Endothelial cell of umbilical vein (primary cell): ENCODE results near the gene SMAD3. TPM values are rescaled to one million over a fixed set of nuclear protein-coding genes. Genes with fewer than 3 reads are reported as not detected.

ENCODE experiments used
- BruUV-seq: library from RNA; stranded (reverse); fragments of 400-500 nt; replicated peaks from 2 replicates; lab custom pipeline; 2021; lab: Mats Ljungman, UMichigan
- CTCF ChIA-PET: fragments of 300-600, 350-600 bp; sonication (Branson Sonifier 250); formaldehyde crosslinking; loops from one replicate; lab custom pipeline; 2021; ENCODE audit warnings: antibody characterized with exemption, inconsistent platforms; lab: Charles Lee
- POLR2A ChIA-PET: fragments of 300-600, 350-600 bp; sonication (Branson Sonifier 250); formaldehyde crosslinking; loops from one replicate; lab custom pipeline; 2021; ENCODE audit warnings: antibody characterized with exemption, inconsistent platforms; lab: Charles Lee
- DNase-seq: peaks from one replicate; pipeline ENCODE4 v3.0.0-alpha.2; 2011; ENCODE audit warnings: low read depth, low spot score
- FAIRE-seq: peaks from 2 replicates; lab custom pipeline; 2011; peaks lifted over from hg19 to GRCh38; lab: Jason Lieb, UNC
- H2AFZ ChIP-seq: 2 replicates; pipeline ENCODE4 v1.6.0; 2012; ENCODE audit warnings: low read depth, low read length, control low read depth, inconsistent platforms
- H3K27ac ChIP-seq: 2 replicates; pipeline ENCODE4 v1.5.1; 2011; ENCODE audit warnings: low read depth, mild to moderate bottlenecking, control low read depth, low read length, moderate library complexity; ENCODE audit not compliant: insufficient read depth
- H3K27me3 ChIP-seq, 2 experiments: 2 replicates each; pipeline versions ENCODE4 v1.6.0 to v1.6.1; 2011; ENCODE audit warnings: low read length in 2 of 2, mixed read lengths in 1 of 2; ENCODE audit not compliant: control insufficient read depth in 2 of 2, insufficient read depth in 2 of 2
- H3K36me3 ChIP-seq, 2 experiments: 2 replicates in 1 of 2; 3 replicates in 1 of 2; pipeline ENCODE4 v1.5.1; 2011; ENCODE audit warnings: low read length in 2 of 2, mild to moderate bottlenecking in 1 of 2, moderate library complexity in 1 of 2; ENCODE audit not compliant: control insufficient read depth in 2 of 2, insufficient read depth in 2 of 2; ENCODE audit errors: extremely low read depth in 1 of 2
- H3K4me1 ChIP-seq: 3 replicates; pipeline ENCODE4 v1.5.1; 2011; ENCODE audit warnings: mild to moderate bottlenecking, low read length; ENCODE audit not compliant: control insufficient read depth, insufficient read depth; ENCODE audit errors: extremely low read depth
- H3K4me2 ChIP-seq: 2 replicates; pipeline ENCODE4 v1.6.1; 2011; ENCODE audit warnings: low read length, control low read depth, mixed read lengths; ENCODE audit not compliant: insufficient read depth
- H3K4me3 ChIP-seq, 3 experiments: fragments of 200-600 bp in 1 of 3; sonication (generic), shearing (Covaris generic) in 1 of 3; replicated peaks in 1 of 3; 2 replicates each; pipeline ENCODE4 v1.5.1; 2011 to 2016; ENCODE audit warnings: control low read depth in 3 of 3, low read length in 3 of 3, mild to moderate bottlenecking in 2 of 3, inconsistent platforms in 1 of 3, low read depth in 1 of 3, moderate library complexity in 1 of 3; ENCODE audit not compliant: insufficient read depth in 1 of 3
- H3K79me2 ChIP-seq: 2 replicates; pipeline ENCODE4 v1.6.0; 2012; ENCODE audit warnings: low read length, inconsistent platforms; ENCODE audit not compliant: control insufficient read depth, insufficient read depth
- H3K9ac ChIP-seq: replicated peaks from 2 replicates; pipeline ENCODE3; 2011; ENCODE audit warnings: low read length, control low read depth; ENCODE audit not compliant: insufficient read depth; ENCODE audit errors: extremely low read depth
- H3K9me1 ChIP-seq: replicated peaks from 3 replicates; pipeline ENCODE4 v1.6.0; 2011; ENCODE audit warnings: mild to moderate bottlenecking, low read length; ENCODE audit not compliant: control insufficient read depth, insufficient read depth; ENCODE audit errors: extremely low read depth
- H3K9me3 ChIP-seq: replicated peaks from 2 replicates; pipeline ENCODE4 v1.5.1; 2012; ENCODE audit warnings: low read length, inconsistent platforms; ENCODE audit not compliant: control insufficient read depth, insufficient read depth
- H4K20me1 ChIP-seq: replicated peaks from 2 replicates; pipeline ENCODE3; 2011; ENCODE audit warnings: mild to moderate bottlenecking, low read length; ENCODE audit not compliant: control insufficient read depth, insufficient read depth; ENCODE audit errors: extremely low read depth
- EZH2 ChIP-seq: IDR thresholded peaks from 2 replicates; pipeline ENCODE4 v1.6.1; 2012; ENCODE audit warnings: borderline replicate concordance, low read depth, mild to moderate bottlenecking, moderate library complexity, low read length, inconsistent platforms; ENCODE audit not compliant: severe bottlenecking
- FOS ChIP-seq: IDR thresholded peaks from 2 replicates; pipeline ENCODE4 v1.6.1; 2011; ENCODE audit warnings: mild to moderate bottlenecking, low read length, moderate library complexity, borderline replicate concordance; ENCODE audit not compliant: insufficient read depth
- GATA2 ChIP-seq: IDR thresholded peaks from 2 replicates; pipeline ENCODE4 v1.7.0; 2011; ENCODE audit warnings: low read depth, mild to moderate bottlenecking, moderate library complexity, mixed read lengths, low read length; ENCODE audit not compliant: insufficient read length, insufficient read depth
- JUN ChIP-seq: IDR thresholded peaks from 2 replicates; pipeline ENCODE4 v1.6.1; 2011; ENCODE audit warnings: borderline replicate concordance, low read depth; ENCODE audit not compliant: insufficient read length, insufficient read depth
- MYC ChIP-seq: IDR thresholded peaks from one replicate; pipeline ENCODE4 v1.6.1; 2011; ENCODE audit warnings: mild to moderate bottlenecking, low read depth, low read length
- POLR2A ChIP-seq: IDR thresholded peaks from 2 replicates; pipeline ENCODE4 v1.6.1; 2012; ENCODE audit warnings: low read depth, mild to moderate bottlenecking, control low read depth, low read length
- POLR2AphosphoS5 ChIP-seq: IDR thresholded peaks from 2 replicates; pipeline ENCODE4 v1.6.1; 2012; ENCODE audit warnings: low read depth, mild to moderate bottlenecking, control low read depth, low read length, moderate library complexity; ENCODE audit not compliant: insufficient read depth
- dilution Hi-C: fragments of 300-500 bp; cut with MboI; formaldehyde crosslinking; loops from one replicate; pipeline ENCODE4 v1.15.0; 2019; ENCODE audit warnings: low sequenced_read_pairs; ENCODE audit not compliant: extremely low pct_ligation_motif_present
- intact Hi-C: fragments of 100-400 bp; cut with micrococcal nuclease; formaldehyde crosslinking; loops from one replicate; pipeline ENCODE4 v1.10.0; 2022
- polyA plus RNA-seq, 4 experiments: library from polyadenylated mRNA; depleted of rRNA in 3 of 4; stranded (reverse) in 3 of 4; unstranded in 1 of 4; fragments of >200 nt; gene quantifications; 2 replicates each; pipeline versions ENCODE4 v1.2.1 to v1.2.3, GENCODE V29; 2011 to 2012; ENCODE audit warnings: missing spikeins in 1 of 4
- total RNA-seq: library from RNA; stranded (reverse); gene quantifications from 2 replicates; pipeline ENCODE4 v1.2.3, GENCODE V29; 2021
- TF ChIP-seq, protein P1 (sequence below), 2 donors: IDR thresholded peaks; 1 replicate in 1 of 2; 2 replicates in 1 of 2; pipeline ENCODE4 v1.5.1; 2011; ENCODE audit warnings: low read length in 2 of 2, mild to moderate bottlenecking in 2 of 2, moderate library complexity in 2 of 2, control low read depth in 1 of 2, inconsistent platforms in 1 of 2, low read depth in 1 of 2; ENCODE audit not compliant: insufficient read depth in 1 of 2; ENCODE audit errors: extremely low read depth in 1 of 2
- TF ChIP-seq, protein P2 (sequence below): IDR thresholded peaks from 2 replicates; pipeline ENCODE4 v1.6.1; 2011; ENCODE audit not compliant: insufficient read depth, insufficient read length

The SMAD3 gene
- total and polyA plus RNA-seq, 2 donors (not counting 3 experiments of a cell fraction or from before 2014, with no cell fraction given): 56.4 to 88.2 TPM

DNA sequence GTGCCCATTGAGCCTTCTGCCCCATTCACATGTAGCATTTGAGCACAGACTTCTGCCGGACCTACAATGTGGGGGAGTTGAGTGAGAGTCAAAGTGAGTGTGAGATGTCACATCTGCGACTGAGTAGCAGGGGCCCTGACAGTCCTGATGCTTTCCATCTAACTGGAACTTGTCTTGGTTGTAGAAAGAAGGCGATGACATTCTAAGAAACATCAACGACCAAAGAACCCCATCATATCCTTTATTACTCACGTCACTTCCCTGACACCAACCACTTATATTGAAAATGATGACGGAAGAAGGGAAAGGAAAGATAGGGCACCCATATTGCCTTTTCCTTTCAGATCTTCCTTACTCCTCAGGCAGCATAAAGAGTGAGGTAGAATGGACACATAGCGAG, 30.5 kb downstream of the SMAD3 start:
- peaks cover 93% of the 10 kb centered on the region for H3K79me2 ChIP-seq
- ChIA-PET CTCF (interaction anchor here (0.7 kb wide), 1 partner anchor 11 kb away, joined by 3 read pairs; no protein-coding TSS in a partner anchor), POLR2A (no interaction called here)
- H3K27ac ChIP-seq: no peak overlapping the region
- dilution Hi-C loops: no loop called here
- peak; percentile 18 for FAIRE-seq
- peaks cover 28% of the 10 kb centered on the region for H3K4me1 ChIP-seq
- H3K9ac ChIP-seq: no peak overlapping the region
- peaks cover 0 to 13% of the 10 kb centered on the region in 2 experiments for H3K36me3 ChIP-seq
- H3K4me3 ChIP-seq: no peak overlapping the region
- intact Hi-C loops: no loop called here
- DNase-seq: no peak
- no peak overlapping the region for H3K4me2 ChIP-seq
- no peaks in the 10 kb centered on the region for H3K9me1 ChIP-seq
- BruUV-seq: no TSS peak
- TF ChIP-seq GATA2 (no peak), FOS (no peak), JUN (no peak), MYC (no peak), EZH2 (no peak), POLR2AphosphoS5 (no peak), POLR2A (no peak)
- TF ChIP-seq, protein P1, sequence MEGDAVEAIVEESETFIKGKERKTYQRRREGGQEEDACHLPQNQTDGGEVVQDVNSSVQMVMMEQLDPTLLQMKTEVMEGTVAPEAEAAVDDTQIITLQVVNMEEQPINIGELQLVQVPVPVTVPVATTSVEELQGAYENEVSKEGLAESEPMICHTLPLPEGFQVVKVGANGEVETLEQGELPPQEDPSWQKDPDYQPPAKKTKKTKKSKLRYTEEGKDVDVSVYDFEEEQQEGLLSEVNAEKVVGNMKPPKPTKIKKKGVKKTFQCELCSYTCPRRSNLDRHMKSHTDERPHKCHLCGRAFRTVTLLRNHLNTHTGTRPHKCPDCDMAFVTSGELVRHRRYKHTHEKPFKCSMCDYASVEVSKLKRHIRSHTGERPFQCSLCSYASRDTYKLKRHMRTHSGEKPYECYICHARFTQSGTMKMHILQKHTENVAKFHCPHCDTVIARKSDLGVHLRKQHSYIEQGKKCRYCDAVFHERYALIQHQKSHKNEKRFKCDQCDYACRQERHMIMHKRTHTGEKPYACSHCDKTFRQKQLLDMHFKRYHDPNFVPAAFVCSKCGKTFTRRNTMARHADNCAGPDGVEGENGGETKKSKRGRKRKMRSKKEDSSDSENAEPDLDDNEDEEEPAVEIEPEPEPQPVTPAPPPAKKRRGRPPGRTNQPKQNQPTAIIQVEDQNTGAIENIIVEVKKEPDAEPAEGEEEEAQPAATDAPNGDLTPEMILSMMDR (IDR thresholded peaks at IDR 0.05; ENCODE audit: extremely low read depth in 1 of 2, insufficient read depth in 1 of 2, low read depth in 1 of 2, low read length in 2 of 2): no peak
- TF ChIP-seq, protein P2, sequence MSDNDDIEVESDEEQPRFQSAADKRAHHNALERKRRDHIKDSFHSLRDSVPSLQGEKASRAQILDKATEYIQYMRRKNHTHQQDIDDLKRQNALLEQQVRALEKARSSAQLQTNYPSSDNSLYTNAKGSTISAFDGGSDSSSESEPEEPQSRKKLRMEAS: no peak
- H4K20me1 ChIP-seq: no peaks in the 10 kb centered on the region
- H3K27me3 ChIP-seq: no peaks in the 10 kb centered on the region
- no peak overlapping the region for H2AFZ ChIP-seq
- H3K9me3 ChIP-seq: no peaks in the 10 kb centered on the region
